GM12878 (cell line): ENCODE data around the gene IDI1. TPM values are rescaled to one million over a fixed set of nuclear protein-coding genes. Genes with fewer than 3 reads are reported as not detected.

ENCODE experiments used
- ATAC-seq: fragments of 200-7000 bp; cut with Tn5 transposase; 3 replicates; pipeline ENCODE4 v1.9.1; 2020; ENCODE audit warnings: mild to moderate bottlenecking, moderate library complexity
- BruUV-seq: library from RNA; stranded (reverse); fragments of 400-500 nt; replicated peaks from 2 replicates; lab custom pipeline; 2021; lab: Mats Ljungman, UMichigan
- CTCF ChIA-PET: fragments of 300-600 bp; sonication (Branson Sonifier 250); formaldehyde crosslinking; extraction: SDS; loops from one replicate; lab custom pipeline; 2021; ENCODE audit warnings: inconsistent platforms; lab: Yijun Ruan, JAX
- POLR2A ChIA-PET: fragments of 350-600 bp; formaldehyde crosslinking; extraction: SDS; loops from one replicate; lab custom pipeline; 2021; ENCODE audit warnings: inconsistent platforms; lab: Charles Lee
- RAD21 ChIA-PET: fragments of 300-600 bp; sonication (Branson Sonifier 250); formaldehyde crosslinking; loops from one replicate; lab custom pipeline; 2023; ENCODE audit warnings: antibody characterized with exemption; ENCODE audit not compliant: unreplicated experiment; lab: Charles Lee
- SMC1A ChIA-PET: fragments of 300-600 bp; sonication (Branson Sonifier 250); formaldehyde crosslinking; loops from one replicate; lab custom pipeline; 2023; ENCODE audit not compliant: unreplicated experiment, uncharacterized antibody; lab: Charles Lee
- DNase-seq: peaks from one replicate; pipeline ENCODE4 v3.0.0-alpha.2; 2011; ENCODE audit warnings: low read depth, low spot score
- FAIRE-seq: peaks from 3 replicates; lab custom pipeline; 2011; peaks lifted over from hg19 to GRCh38; lab: Jason Lieb, UNC
- H2AFZ ChIP-seq: 2 replicates; pipeline ENCODE4 v1.6.0; 2011; ENCODE audit warnings: low read depth, low read length, control low read depth; ENCODE audit not compliant: control insufficient read depth
- H3K27ac ChIP-seq: 2 replicates; pipeline ENCODE4 v1.5.1; 2011; ENCODE audit warnings: control low read depth; ENCODE audit not compliant: control insufficient read depth, insufficient read depth
- H3K27me3 ChIP-seq, 2 experiments: replicated peaks in 1 of 2; 2 replicates each; pipeline versions ENCODE4 v1.6.0 to v1.6.1; 2011; ENCODE audit warnings: low read length in 1 of 2; ENCODE audit not compliant: control insufficient read depth in 2 of 2, insufficient read depth in 2 of 2
- H3K36me3 ChIP-seq, 2 experiments: 2 replicates each; pipeline ENCODE4 v1.5.1; 2011; ENCODE audit warnings: low read length in 1 of 2; ENCODE audit not compliant: control insufficient read depth in 2 of 2, insufficient read depth in 2 of 2
- H3K4me1 ChIP-seq: 2 replicates; pipeline ENCODE4 v1.6.1; 2011; ENCODE audit warnings: mild to moderate bottlenecking, low read length, moderate library complexity, mixed read lengths; ENCODE audit not compliant: control insufficient read depth, insufficient read depth
- H3K4me2 ChIP-seq: 2 replicates; pipeline ENCODE4 v1.6.0; 2011; ENCODE audit warnings: control low read depth; ENCODE audit not compliant: control insufficient read depth, insufficient read depth
- H3K4me3 ChIP-seq: fragments of 200-600 bp; sonication (generic); 2 replicates; pipeline ENCODE4 v1.5.1; 2016
- H3K79me2 ChIP-seq: 2 replicates; pipeline ENCODE4 v1.6.0; 2011; ENCODE audit warnings: low read length; ENCODE audit not compliant: control insufficient read depth, insufficient read depth
- H3K9ac ChIP-seq: 2 replicates; pipeline ENCODE4 v1.8.0; 2011; ENCODE audit warnings: low read length, control low read depth, mixed read lengths; ENCODE audit not compliant: control insufficient read depth, insufficient read depth
- H3K9me3 ChIP-seq: replicated peaks from 3 replicates; pipeline ENCODE4 v1.5.1; 2011; ENCODE audit warnings: mild to moderate bottlenecking, low read length; ENCODE audit not compliant: control insufficient read depth, insufficient read depth
- H4K20me1 ChIP-seq: 2 replicates; pipeline ENCODE4 v1.6.0; 2011; ENCODE audit not compliant: control insufficient read depth, insufficient read depth
- CHD4 ChIP-seq: fragments of 200-600 bp; sonication (generic); IDR thresholded peaks from 2 replicates; pipeline ENCODE4 v1.6.1; 2016; ENCODE audit warnings: mild to moderate bottlenecking
- NFYA ChIP-seq: IDR thresholded peaks from 2 replicates; pipeline ENCODE4 v1.6.1; 2011; ENCODE audit warnings: low read depth, mild to moderate bottlenecking, low read length, improper control_type of control experiment, borderline replicate concordance
- SRF ChIP-seq, 2 experiments: IDR thresholded peaks; 2 replicates each; pipeline ENCODE4 v1.6.1; 2011; ENCODE audit warnings: low read depth in 2 of 2, low read length in 2 of 2, mild to moderate bottlenecking in 1 of 2, moderate library complexity in 1 of 2
- TARDBP ChIP-seq: IDR thresholded peaks from 2 replicates; pipeline ENCODE4 v1.6.1; 2016; ENCODE audit warnings: borderline replicate concordance
- WRNIP1 ChIP-seq: IDR thresholded peaks from 2 replicates; pipeline ENCODE4 v1.6.1; 2011; ENCODE audit warnings: low read depth, low read length, improper control_type of control experiment, borderline replicate concordance
- YY1 ChIP-seq: IDR thresholded peaks from 2 replicates; pipeline ENCODE4 v1.6.1; 2011; ENCODE audit warnings: low read depth, mild to moderate bottlenecking, low read length
- WGBS: methylation state at CpG from one replicate; pipeline ENCODE4 v1.1.6; 2016; ENCODE audit warnings: low lambda C conversion rate; ENCODE audit not compliant: insufficient replicate concordance, insufficient coverage; ENCODE audit errors: missing lambda C conversion rate; 5-methylcytosine and 5-hydroxymethylcytosine counted together
- in situ Hi-C: fragments of 300-500 bp; cut with MboI; formaldehyde crosslinking; loops from 9 replicates; pipeline ENCODE4 v1.14.3; 2018; ENCODE audit warnings: mixed read lengths
- intact Hi-C: fragments of 100-400 bp; cut with micrococcal nuclease; formaldehyde crosslinking; loops from one replicate; pipeline ENCODE4 v1.14.2; 2022; ENCODE audit not compliant: unreplicated experiment
- polyA plus RNA-seq, 11 experiments: library from polyadenylated mRNA; depleted of rRNA in 4 of 11; unstranded in 6 of 11; stranded (reverse) in 5 of 11; fragments of >200 nt; fragmentation: Nextera tagmentation in 4 of 11; fragmentation: Illumina TruSeq in 1 of 11; extraction: Ambion mirVana in 4 of 11; extraction: Trizol in 1 of 11; gene quantifications; 1 replicate in 1 of 11; 2 replicates in 10 of 11; pipeline versions ENCODE4 v1.2.1 to v1.2.3, GENCODE V29; 2011 to 2016; ENCODE audit warnings: inconsistent platforms in 2 of 11, missing spikeins in 2 of 11, low read depth in 1 of 11
- total RNA-seq, 4 experiments: library from RNA; depleted of rRNA in 3 of 4; stranded (reverse); fragments of >200 nt in 3 of 4; fragmentation: Illumina TruSeq in 1 of 4; extraction: Trizol in 1 of 4; gene quantifications; 2 replicates each; pipeline versions ENCODE4 v1.2.1 to v1.2.3, GENCODE V29; 2013 to 2021
- TF ChIP-seq, protein P1 (sequence below): fragments of 450-650 bp; IDR thresholded peaks from 2 replicates; pipeline ENCODE4 v1.6.1; 2017; ENCODE audit warnings: mild to moderate bottlenecking, low read depth, inconsistent platforms; ENCODE audit not compliant: poor library complexity, severe bottlenecking

The IDI1 gene
- total and polyA plus RNA-seq, 10 of the 15 experiments (the other 5 are each of a cell fraction or from before 2014, with no cell fraction given), result 85.5 to 223 (median 157) TPM

DNA sequence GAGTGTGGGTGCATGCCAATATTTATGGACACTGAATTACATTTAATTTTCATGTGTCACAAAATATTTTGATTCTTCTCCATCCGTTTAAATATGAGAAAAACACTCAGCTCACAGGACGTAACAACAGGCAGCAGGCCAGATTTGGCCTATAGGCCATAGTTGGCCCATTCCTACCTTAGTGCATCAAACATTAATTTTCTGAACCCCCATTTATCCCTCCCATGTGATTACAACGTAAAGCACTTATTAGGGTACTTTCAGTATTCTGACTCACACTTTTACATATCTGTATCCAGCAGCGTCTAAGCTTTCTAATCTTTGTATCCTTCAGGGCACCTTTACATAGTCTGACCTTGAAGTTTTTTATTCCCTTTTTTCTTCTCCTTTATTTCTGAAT lies 4.0 kb downstream of the IDI1 start (continued):
- TF ChIP-seq SRF (IDR thresholded peaks at IDR 0.05; ENCODE audit: low read depth in 2 of 2, low read length in 2 of 2), result no peak
- TF ChIP-seq NFYA, result no peak
- TF ChIP-seq TARDBP, result no peak
- no peak for TF ChIP-seq CHD4
- TF ChIP-seq, all 136 proteins: peak for 0

DNA sequence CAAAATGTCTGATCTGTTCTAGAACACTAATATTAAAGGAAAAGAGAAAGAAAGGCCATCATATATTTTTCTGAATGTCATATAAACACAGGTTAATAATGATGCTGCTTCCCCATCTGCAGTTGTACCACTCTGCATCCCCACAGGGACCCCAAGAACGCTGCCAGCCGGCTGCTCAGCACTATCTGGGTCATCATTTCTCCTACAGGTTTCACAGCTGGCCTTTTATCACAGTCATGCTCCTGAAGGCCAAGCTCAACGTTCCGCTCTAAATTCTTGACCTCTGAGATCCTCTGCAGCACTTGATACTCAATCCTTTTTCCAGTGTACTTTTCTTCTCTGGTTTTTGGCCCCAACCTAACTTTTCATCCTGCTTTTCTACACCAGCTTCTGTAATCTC lies 4.8 kb downstream of the IDI1 start:
- ATAC-seq (no peak), FAIRE-seq (no peak), DNase-seq (no peak)
- H3K27ac ChIP-seq, result peak overlapping the region; percentile 84
- H3K4me2 ChIP-seq, result peak overlapping the region; percentile 95
- H4K20me1 ChIP-seq, result peaks cover 3% of the 10 kb centered on the region; the same call in 1 of the 2 replicates
- no TSS peak for BruUV-seq
- peaks cover 5% of the 10 kb centered on the region for H3K4me1 ChIP-seq
- ChIA-PET RAD21 (interaction anchor here (0.7 to 2.1 kb wide), 8 partner anchors 9 to 176 kb away, joined by 3 to 7 read pairs (median 3); partner anchors contain the start of genes GTPBP4, LARP4B and WDR37), SMC1A (interaction anchor here (0.6 to 2.2 kb wide), 10 partner anchors 9 to 116 kb away, joined by 3 to 8 read pairs (median 4); no protein-coding TSS in a partner anchor), CTCF (interaction anchor here (1.0 to 1.5 kb wide), 4 partner anchors 16 to 58 kb away, joined by 3 to 4 read pairs (median 3); partner anchors contain the start of gene GTPBP4), POLR2A (interaction anchor here (0.5 to 3.6 kb wide), 8 partner anchors 8 to 148 kb away, joined by 3 to 15 read pairs (median 4); partner anchors contain the start of gene WDR37)
- H3K79me2 ChIP-seq, result peaks cover 52% of the 10 kb centered on the region
- TF ChIP-seq WRNIP1 (0 out of 2 replicates have a peak, but pooled peaks have one; percentile 48), YY1 (no peak)
- TF ChIP-seq, protein P1, sequence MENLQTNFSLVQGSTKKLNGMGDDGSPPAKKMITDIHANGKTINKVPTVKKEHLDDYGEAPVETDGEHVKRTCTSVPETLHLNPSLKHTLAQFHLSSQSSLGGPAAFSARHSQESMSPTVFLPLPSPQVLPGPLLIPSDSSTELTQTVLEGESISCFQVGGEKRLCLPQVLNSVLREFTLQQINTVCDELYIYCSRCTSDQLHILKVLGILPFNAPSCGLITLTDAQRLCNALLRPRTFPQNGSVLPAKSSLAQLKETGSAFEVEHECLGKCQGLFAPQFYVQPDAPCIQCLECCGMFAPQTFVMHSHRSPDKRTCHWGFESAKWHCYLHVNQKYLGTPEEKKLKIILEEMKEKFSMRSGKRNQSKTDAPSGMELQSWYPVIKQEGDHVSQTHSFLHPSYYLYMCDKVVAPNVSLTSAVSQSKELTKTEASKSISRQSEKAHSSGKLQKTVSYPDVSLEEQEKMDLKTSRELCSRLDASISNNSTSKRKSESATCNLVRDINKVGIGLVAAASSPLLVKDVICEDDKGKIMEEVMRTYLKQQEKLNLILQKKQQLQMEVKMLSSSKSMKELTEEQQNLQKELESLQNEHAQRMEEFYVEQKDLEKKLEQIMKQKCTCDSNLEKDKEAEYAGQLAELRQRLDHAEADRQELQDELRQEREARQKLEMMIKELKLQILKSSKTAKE, result peak; percentile 18
- H3K9ac ChIP-seq, result peak overlapping the region; percentile 69
- H3K4me3 ChIP-seq, result peak overlapping the region; percentile 69
- H3K9me3 ChIP-seq, result no peaks in the 10 kb centered on the region
- intact Hi-C loops (loop anchor here (5.0 kb wide), 1 partner anchor 57 kb away; the partner anchor contains the start of gene GTPBP4), in situ Hi-C loops (no loop called here)
- H3K27me3 ChIP-seq, result no peaks in the 10 kb centered on the region
- 1% methylated on average over 4 of the region's 4 CpGs for WGBS
- H3K36me3 ChIP-seq, result peaks cover 0 to 16% of the 10 kb centered on the region in 2 experiments
- no peak overlapping the region for H2AFZ ChIP-seq
